HAP-1 (cell line): ENCODE data around the gene MYCBP.
"Not testable (repeated sequence)": the region's sequence is repeated elsewhere in the genome, so short reads cannot be mapped to it uniquely, and the experiment has no call there.

Experiments used
- DNase-seq, 2 experiments: peaks; one replicate each; pipeline ENCODE4 v3.0.0-alpha.2; 2016 to 2020; ENCODE audit warnings: low spot score in 2 of 2
- H3K27me3 ChIP-seq: fragments of 250-450 bp; sonication (Bioruptor Pico); 2 replicates; pipeline ENCODE4 v1.5.1; 2020; ENCODE audit warnings: low read depth, mild to moderate bottlenecking, moderate library complexity
- H3K36me3 ChIP-seq: fragments of 250-450 bp; sonication (Bioruptor Pico); replicated peaks from 2 replicates; pipeline ENCODE4 v1.5.1; 2020; ENCODE audit warnings: mild to moderate bottlenecking
- H3K4me1 ChIP-seq: fragments of 250-450 bp; sonication (Bioruptor Pico); 2 replicates; pipeline ENCODE4 v1.5.1; 2020; ENCODE audit warnings: mild to moderate bottlenecking
- H3K4me3 ChIP-seq: fragments of 250-450 bp; sonication (Bioruptor Pico); 2 replicates; pipeline ENCODE4 v1.5.1; 2020; ENCODE audit warnings: mild to moderate bottlenecking, moderate library complexity
- H3K9me3 ChIP-seq: fragments of 250-450 bp; sonication (Bioruptor Pico); 2 replicates; pipeline ENCODE4 v1.5.1; 2020; ENCODE audit warnings: mild to moderate bottlenecking, moderate library complexity
- in situ Hi-C: fragments of 300-500 bp; cut with MboI; formaldehyde crosslinking; loops from 3 replicates; pipeline ENCODE4 v1.14.3; 2020; ENCODE audit warnings: low sequenced_read_pairs, inconsistent platforms, mixed read lengths

MYCBP gene

GRCh38 chr1:38852780-38853179 lies 20.4 kb downstream of the MYCBP start:
- in situ Hi-C loops = no loop called here
- peaks cover 28% of the 10 kb centered on the region for H3K36me3 ChIP-seq
- H3K4me1 ChIP-seq = no peaks in the 10 kb centered on the region; the same call in 1 of the 2 replicates
- no peaks in the 10 kb centered on the region for H3K27me3 ChIP-seq
- no peaks in the 10 kb centered on the region for H3K9me3 ChIP-seq
- DNase-seq = no peak
- H3K4me3 ChIP-seq = no peak overlapping the region

GRCh38 chr1:38848071-38848470 lies 25.1 kb downstream of the MYCBP start:
- in situ Hi-C loops = no loop called here
- DNase-seq = no peak
- Histone ChIP-seq H3K9me3 (no peaks in the 10 kb centered on the region), H3K36me3 (peaks cover 16% of the 10 kb centered on the region), H3K4me1 (no peaks in the 10 kb centered on the region), H3K4me3 (no peak overlapping the region), H3K27me3 (no peaks in the 10 kb centered on the region)

- no peaks in the 10 kb centered on the region for H3K9me3 ChIP-seq
- in situ Hi-C loops = no loop called here
- H3K4me1 ChIP-seq = no peaks in the 10 kb centered on the region
- H3K36me3 ChIP-seq = peaks cover 7% of the 10 kb centered on the region
- DNase-seq = no peak
- H3K4me3 ChIP-seq = no peak overlapping the region
- no peaks in the 10 kb centered on the region for H3K27me3 ChIP-seq
Observed at GRCh38 chr1:38846210-38846609, 26.9 kb downstream of the MYCBP start.

GRCh38 chr1:38845088-38845487 lies 28.1 kb downstream of the MYCBP start:
- H3K36me3 ChIP-seq, H3K4me3 ChIP-seq, DNase-seq, H3K9me3 ChIP-seq, in situ Hi-C loops, H3K4me1 ChIP-seq, H3K27me3 ChIP-seq: not testable (repeated sequence)

- no peak overlapping the region for H3K4me3 ChIP-seq
- peaks cover 14% of the 10 kb centered on the region for H3K36me3 ChIP-seq
- no peaks in the 10 kb centered on the region for H3K27me3 ChIP-seq
- DNase-seq = no peak
- H3K4me1 ChIP-seq = peaks cover 14% of the 10 kb centered on the region
- no peaks in the 10 kb centered on the region for H3K9me3 ChIP-seq
- in situ Hi-C loops = no loop called here
Observed at GRCh38 chr1:38840281-38840680, 32.9 kb downstream of the MYCBP start.

GRCh38 chr1:38839363-38839762 lies 33.8 kb downstream of the MYCBP start:
- Histone ChIP-seq H3K27me3 (no peaks in the 10 kb centered on the region), H3K9me3 (no peaks in the 10 kb centered on the region), H3K36me3 (peaks cover 11% of the 10 kb centered on the region), H3K4me1 (peaks cover 14% of the 10 kb centered on the region), H3K4me3 (no peak overlapping the region)
- in situ Hi-C loops = no loop called here
- DNase-seq = no peak

DNA sequence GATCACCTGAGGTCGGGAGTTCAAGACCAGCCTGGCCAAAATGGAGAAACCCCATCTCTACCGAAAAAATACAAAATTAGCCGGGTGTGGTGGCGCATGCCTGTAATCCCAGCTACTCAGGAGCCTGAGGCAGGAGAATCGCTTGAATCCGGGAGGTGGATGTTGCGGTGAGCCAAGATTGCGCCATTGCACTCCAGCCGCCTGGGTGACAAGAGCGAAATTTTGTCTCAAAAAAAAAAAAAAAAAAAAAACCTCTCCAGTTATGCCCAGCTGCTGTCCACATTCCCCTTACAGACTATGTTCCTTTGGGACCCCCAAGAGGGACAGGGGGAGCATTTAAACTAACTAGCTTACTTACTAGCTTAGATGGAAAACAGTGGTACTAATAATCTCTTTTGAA lies 36.8 kb downstream of the MYCBP start:
- H3K4me3 ChIP-seq, H3K27me3 ChIP-seq, H3K9me3 ChIP-seq, in situ Hi-C loops: not testable (repeated sequence)
- Histone ChIP-seq H3K4me1 (peaks cover 14% of the 10 kb centered on the region), H3K36me3 (peaks cover 11% of the 10 kb centered on the region)
- peak in 1 of 2 experiments; percentile 57 for DNase-seq

GRCh38 chr1:38834937-38835827 lies 38.0 kb downstream of the MYCBP start:
- in situ Hi-C loops = loop anchor here (5.0 kb wide), 1 partner anchor 808 kb away; no protein-coding TSS in a partner anchor
- Histone ChIP-seq H3K36me3 (peaks cover 11% of the 10 kb centered on the region), H3K9me3 (no peaks in the 10 kb centered on the region), H3K27me3 (peaks cover 3% of the 10 kb centered on the region; the same call in 1 of the 2 replicates), H3K4me3 (no peak overlapping the region), H3K4me1 (peaks cover 14% of the 10 kb centered on the region)
- peak; percentile 75 to 85 for DNase-seq

- Histone ChIP-seq H3K27me3 (peaks cover 3% of the 10 kb centered on the region; the same call in 1 of the 2 replicates), H3K9me3 (no peaks in the 10 kb centered on the region), H3K36me3 (peaks cover 10% of the 10 kb centered on the region), H3K4me3 (no peak overlapping the region), H3K4me1 (peaks cover 14% of the 10 kb centered on the region)
- in situ Hi-C loops = loop anchor here (5.0 kb wide), 1 partner anchor 807 kb away; no protein-coding TSS in a partner anchor
- DNase-seq = no peak
Observed at GRCh38 chr1:38834221-38834782, 38.8 kb downstream of the MYCBP start.

GRCh38 chr1:38833146-38833545 lies 40.0 kb downstream of the MYCBP start:
- in situ Hi-C loops = loop anchor here (5.0 kb wide), 1 partner anchor 806 kb away; no protein-coding TSS in a partner anchor
- Histone ChIP-seq H3K27me3 (peaks cover 3% of the 10 kb centered on the region; the same call in 1 of the 2 replicates), H3K4me3 (no peak overlapping the region), H3K36me3 (no peaks in the 10 kb centered on the region), H3K4me1 (peaks cover 14% of the 10 kb centered on the region), H3K9me3 (no peaks in the 10 kb centered on the region)
- DNase-seq = no peak

DNA sequence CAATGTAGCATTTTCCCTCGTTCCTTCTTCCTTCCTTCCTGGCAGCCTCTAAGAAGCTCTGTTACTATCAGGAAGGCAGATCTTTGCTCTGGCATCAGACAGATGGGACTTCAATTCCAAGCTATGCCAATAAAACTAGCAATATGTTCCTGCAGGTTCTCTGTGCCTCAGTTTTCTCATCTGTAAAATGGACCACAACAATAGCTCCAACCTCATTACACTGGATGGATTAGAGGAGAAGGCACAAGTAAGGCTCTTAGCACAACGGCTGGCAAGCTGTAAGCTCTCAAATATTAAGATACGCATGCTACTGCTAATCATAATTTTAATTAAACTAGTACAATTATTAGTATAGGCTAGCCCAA lies 40.8 kb downstream of the MYCBP start:
- in situ Hi-C loops = loop anchor here (5.0 kb wide), 1 partner anchor 805 kb away; no protein-coding TSS in a partner anchor
- Histone ChIP-seq H3K4me3 (no peak overlapping the region), H3K27me3 (peaks cover 6% of the 10 kb centered on the region; the same call in 1 of the 2 replicates), H3K36me3 (no peaks in the 10 kb centered on the region), H3K9me3 (no peaks in the 10 kb centered on the region), H3K4me1 (peaks cover 12% of the 10 kb centered on the region)
- no peak for DNase-seq

GRCh38 chr1:38831731-38832369 lies 41.3 kb downstream of the MYCBP start:
- peaks cover 7% of the 10 kb centered on the region for H3K4me1 ChIP-seq
- DNase-seq = no peak
- no peak overlapping the region for H3K4me3 ChIP-seq
- H3K27me3 ChIP-seq = peaks cover 8% of the 10 kb centered on the region; the same call in 1 of the 2 replicates
- no peaks in the 10 kb centered on the region for H3K9me3 ChIP-seq
- in situ Hi-C loops = loop anchor here (5.0 kb wide), 1 partner anchor 805 kb away; no protein-coding TSS in a partner anchor
- H3K36me3 ChIP-seq = no peaks in the 10 kb centered on the region

GRCh38 chr1:38829368-38829767 lies 43.8 kb downstream of the MYCBP start:
- Histone ChIP-seq H3K9me3 (no peaks in the 10 kb centered on the region), H3K27me3 (peaks cover 17% of the 10 kb centered on the region), H3K4me1 (no peaks in the 10 kb centered on the region), H3K36me3 (no peaks in the 10 kb centered on the region), H3K4me3 (no peak overlapping the region)
- DNase-seq = no peak
- in situ Hi-C loops = no loop called here

GRCh38 chr1:38827318-38827717 lies 45.8 kb downstream of the MYCBP start:
- no peak overlapping the region for H3K4me3 ChIP-seq
- in situ Hi-C loops = no loop called here
- no peaks in the 10 kb centered on the region for H3K36me3 ChIP-seq
- H3K27me3 ChIP-seq = peaks cover 17% of the 10 kb centered on the region
- DNase-seq = no peak
- no peaks in the 10 kb centered on the region for H3K9me3 ChIP-seq
- H3K4me1 ChIP-seq = no peaks in the 10 kb centered on the region
